GM10248 (cell line): ENCODE results near the gene PCBP4.
"Not testable (repeated sequence)": the region's sequence is repeated elsewhere in the genome, so short reads cannot be mapped to it uniquely, and the experiment has no call there.

ENCODE experiments used
- CTCF ChIA-PET: fragments of 300-600 bp; sonication (Branson Sonifier 250); formaldehyde crosslinking; extraction: SDS; loops from one replicate; lab custom pipeline; 2021; ENCODE audit warnings: antibody characterized with exemption; lab: Yijun Ruan, JAX
- POLR2A ChIA-PET: fragments of 350-650 bp; sonication (Branson Sonifier 250); formaldehyde crosslinking; extraction: SDS; loops from one replicate; lab custom pipeline; 2020; ENCODE audit warnings: antibody characterized with exemption; lab: Yijun Ruan, JAX
- DNase-seq: peaks from one replicate; pipeline ENCODE4 v3.0.0; 2012; ENCODE audit errors: extremely low spot score
- TF ChIP-seq, protein P1 (sequence below): IDR thresholded peaks from 2 replicates; pipeline ENCODE4 v1.5.1; 2012; ENCODE audit warnings: mild to moderate bottlenecking, low read depth; ENCODE audit errors: extremely low read depth, missing control alignments, control extremely low read depth

PCBP4 gene

DNA sequence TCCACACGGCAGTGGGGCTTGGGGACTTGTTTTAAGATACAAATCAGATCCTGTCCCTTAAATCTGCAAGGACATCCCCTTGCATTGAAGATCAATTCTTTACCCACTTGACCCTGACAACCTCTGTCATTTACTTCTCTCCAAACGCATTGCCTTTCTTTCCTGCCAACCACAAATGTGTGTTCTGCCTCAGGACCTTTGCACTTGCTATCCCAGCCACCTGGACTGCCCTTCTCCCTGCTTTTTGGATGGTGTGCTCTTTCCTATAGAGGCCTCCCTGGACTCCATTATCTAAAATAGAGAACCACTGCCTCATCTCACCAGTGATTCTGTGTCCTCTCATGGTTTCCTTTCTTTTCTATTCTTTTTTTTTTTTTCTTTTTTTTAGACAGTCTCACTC is 29.9 kb upstream of the PCBP4 start:
- DNase-seq: no peak
- CTCF ChIA-PET: interaction anchor here (1.0 to 1.7 kb wide), 3 partner anchors 88 to 149 kb away, joined by 4 to 7 read pairs (median 4); no protein-coding TSS in a partner anchor
- TF ChIP-seq, protein P1, sequence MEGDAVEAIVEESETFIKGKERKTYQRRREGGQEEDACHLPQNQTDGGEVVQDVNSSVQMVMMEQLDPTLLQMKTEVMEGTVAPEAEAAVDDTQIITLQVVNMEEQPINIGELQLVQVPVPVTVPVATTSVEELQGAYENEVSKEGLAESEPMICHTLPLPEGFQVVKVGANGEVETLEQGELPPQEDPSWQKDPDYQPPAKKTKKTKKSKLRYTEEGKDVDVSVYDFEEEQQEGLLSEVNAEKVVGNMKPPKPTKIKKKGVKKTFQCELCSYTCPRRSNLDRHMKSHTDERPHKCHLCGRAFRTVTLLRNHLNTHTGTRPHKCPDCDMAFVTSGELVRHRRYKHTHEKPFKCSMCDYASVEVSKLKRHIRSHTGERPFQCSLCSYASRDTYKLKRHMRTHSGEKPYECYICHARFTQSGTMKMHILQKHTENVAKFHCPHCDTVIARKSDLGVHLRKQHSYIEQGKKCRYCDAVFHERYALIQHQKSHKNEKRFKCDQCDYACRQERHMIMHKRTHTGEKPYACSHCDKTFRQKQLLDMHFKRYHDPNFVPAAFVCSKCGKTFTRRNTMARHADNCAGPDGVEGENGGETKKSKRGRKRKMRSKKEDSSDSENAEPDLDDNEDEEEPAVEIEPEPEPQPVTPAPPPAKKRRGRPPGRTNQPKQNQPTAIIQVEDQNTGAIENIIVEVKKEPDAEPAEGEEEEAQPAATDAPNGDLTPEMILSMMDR: no peak
- POLR2A ChIA-PET: no interaction called here

DNA sequence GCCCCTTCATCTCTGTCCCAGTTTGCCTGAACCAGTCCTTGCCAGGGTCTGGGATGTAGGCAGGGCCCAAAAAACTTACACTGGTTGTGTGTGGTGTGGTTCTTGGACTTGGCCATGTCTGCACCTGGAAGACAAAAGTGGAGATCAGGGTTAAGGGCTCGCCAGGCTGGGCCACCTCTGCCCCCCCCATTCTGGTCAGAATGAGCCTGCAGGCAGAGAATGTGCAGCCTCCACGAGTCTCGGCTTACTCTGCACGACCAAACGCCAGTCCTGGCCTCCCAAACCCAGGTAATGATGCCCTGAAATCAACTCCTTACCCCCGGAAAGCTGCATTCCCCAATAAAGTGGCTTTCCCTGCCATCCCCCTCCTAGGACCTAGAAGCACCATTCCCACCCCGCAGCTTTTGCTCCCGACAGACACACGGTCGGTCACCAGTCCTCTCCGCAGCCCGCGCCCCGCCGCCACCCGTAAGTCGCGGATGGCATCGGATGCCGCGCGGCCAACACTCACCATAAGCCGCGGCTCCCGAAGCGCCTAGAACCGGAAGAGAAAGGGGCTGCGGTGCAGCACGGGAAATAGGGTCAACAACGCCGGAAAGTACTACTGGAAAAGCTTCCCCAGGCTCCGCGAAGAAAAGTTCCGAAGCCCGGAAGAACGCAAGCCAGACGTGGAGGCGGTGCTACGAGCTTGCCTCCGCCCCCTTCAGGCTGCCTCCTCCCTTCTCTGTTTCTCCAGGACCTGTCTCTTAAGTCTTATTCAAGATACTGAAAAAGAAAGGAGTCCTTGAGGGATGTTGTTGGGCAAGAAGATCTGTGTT is 28.3 kb upstream of the PCBP4 start, which contains the start of gene RPL29:
TSS of gene RPL29 (minus strand) at position 550 of the 818 bp plus-strand sequence. CDS start at position 116, 434 bp downstream.
- CTCF ChIA-PET: interaction anchor here (0.6 to 4.3 kb wide), 9 partner anchors 9 to 127 kb away, joined by 3 to 19 read pairs (median 7); partner anchors contain the start of genes ABHD14A, ABHD14B, ACY1 and RRP9
- TF ChIP-seq, protein P1: no peak
- peak; percentile 94 for DNase-seq
- POLR2A ChIA-PET: interaction anchor here (0.5 to 1.4 kb wide), 13 partner anchors 9 to 1947 kb away, joined by 3 to 16 read pairs (median 5); partner anchors contain the start of genes ABHD14B, ACY1 and POC1A

DNA sequence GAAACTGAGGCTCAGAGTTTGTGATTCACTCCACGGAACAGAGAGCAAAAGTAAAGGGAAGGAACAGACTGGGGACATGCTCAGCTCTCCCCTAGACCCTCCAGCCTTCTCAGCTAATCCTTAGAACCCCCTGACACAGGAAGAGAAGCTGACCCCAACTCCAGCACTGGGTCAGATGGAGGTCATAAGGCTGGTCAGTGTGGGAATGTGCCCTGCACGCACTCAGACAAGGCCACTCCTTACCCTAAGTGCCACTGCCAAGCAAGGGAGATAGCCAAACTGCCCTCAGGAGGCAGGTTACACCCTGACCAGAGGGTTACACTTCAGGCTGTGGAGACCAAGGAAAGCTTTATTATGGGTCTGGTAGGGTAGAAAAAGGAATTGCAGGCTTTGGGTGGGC is 27.3 kb upstream of the PCBP4 start:
- TF ChIP-seq, protein P1: no peak
- ChIA-PET POLR2A (interaction anchor here (3.4 kb wide), 1 partner anchor 11 kb away, joined by 30 read pairs; the partner anchor contains the start of gene ACY1), CTCF (interaction anchor here (0.6 to 4.3 kb wide), 7 partner anchors 10 to 226 kb away, joined by 3 to 19 read pairs (median 7); partner anchors contain the start of genes ABHD14A, ABHD14B, ACY1 and RRP9)
- no peak for DNase-seq

DNA sequence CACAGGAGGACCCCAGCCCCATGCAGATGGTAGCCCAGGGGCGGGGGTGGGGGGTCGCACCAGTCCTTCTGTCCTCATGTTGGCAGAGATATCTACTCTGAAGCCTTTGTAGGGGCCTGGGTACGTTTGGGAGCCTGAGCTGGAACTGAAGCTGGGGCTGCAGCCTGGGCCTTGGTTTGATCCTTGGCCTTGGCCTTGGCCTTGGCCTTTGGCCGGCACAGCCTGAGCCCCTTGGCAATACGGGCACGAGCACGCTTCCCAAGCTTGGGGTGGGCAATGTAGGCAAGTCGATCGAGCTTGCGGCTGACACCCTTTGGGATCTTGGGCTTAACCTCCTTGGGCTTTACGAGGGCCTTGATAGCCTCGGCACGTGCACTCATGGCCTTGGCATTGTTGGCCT is 26.4 kb upstream of the PCBP4 start:
- ChIA-PET CTCF (interaction anchor here (2.8 to 4.3 kb wide), 5 partner anchors 9 to 60 kb away, joined by 12 to 22 read pairs (median 19); partner anchors contain the start of genes ABHD14A, ABHD14B, ACY1 and PARP3), POLR2A (interaction anchor here (3.4 kb wide), 1 partner anchor 10 kb away, joined by 30 read pairs; the partner anchor contains the start of gene ACY1)
- not testable (repeated sequence) for DNase-seq

DNA sequence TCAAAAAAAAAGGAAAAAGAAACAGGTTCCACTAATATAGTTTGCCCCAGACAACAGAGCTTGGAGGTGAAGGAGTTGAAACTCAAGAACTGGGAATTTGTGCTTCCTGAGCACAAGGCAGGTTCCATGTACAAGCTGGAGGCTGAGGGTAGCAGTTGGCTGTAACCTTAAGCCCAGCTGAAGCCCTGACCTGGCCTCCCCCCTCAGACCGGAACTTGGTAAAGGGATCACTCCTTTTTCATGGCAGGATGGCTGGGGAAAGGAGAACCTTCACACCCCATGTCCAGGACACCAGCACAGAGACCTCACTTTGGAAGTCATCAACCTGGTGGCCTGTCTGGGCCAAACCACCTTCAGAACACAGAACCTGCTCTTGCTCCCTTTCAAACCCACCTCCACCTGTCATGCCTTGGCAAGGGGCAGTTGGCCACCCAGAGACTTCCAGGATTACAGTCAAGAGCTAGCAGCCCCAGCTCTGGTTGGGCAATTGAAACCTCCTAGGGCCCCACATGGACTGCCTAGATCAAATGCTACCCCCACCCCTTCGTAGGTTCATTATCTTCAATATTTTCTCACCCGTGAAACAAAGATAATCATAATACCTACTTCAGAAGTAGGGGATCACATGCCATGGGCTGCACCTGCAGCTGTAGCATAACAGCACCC is 24.9 kb upstream of the PCBP4 start:
- no peak for DNase-seq
- TF ChIP-seq, protein P1: no peak
- ChIA-PET CTCF (interaction anchor here (1.0 to 4.3 kb wide), 6 partner anchors 10 to 233 kb away, joined by 3 to 22 read pairs (median 16); partner anchors contain the start of genes ABHD14A, ABHD14B, ACY1 and PARP3), POLR2A (interaction anchor here (0.6 to 3.4 kb wide), 3 partner anchors 9 to 49 kb away, joined by 3 to 30 read pairs (median 3); partner anchors contain the start of genes ABHD14B and ACY1)

DNA sequence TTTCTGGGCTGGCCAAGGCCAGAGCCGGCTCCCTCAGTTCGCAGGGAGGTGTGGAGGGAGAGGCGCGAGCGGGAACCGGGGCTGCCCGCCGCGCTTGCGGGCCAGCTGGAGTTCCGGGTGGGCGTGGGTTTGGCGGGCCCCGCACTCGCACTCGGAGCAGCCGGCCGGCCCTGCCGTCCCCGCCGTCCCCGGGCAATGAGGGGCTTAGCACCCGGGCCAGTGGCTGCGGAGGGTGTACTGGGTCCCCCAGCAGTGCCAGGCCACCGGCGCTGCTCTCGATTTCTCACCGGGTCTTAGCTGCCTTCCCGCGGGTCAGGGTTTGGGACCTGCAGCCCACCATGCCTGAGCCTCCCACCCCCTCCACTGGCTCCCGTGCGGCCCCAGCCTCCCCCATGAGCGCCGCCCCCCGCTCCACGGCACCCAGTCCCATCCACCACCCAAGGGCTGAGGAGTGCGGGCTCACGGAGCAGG is 23.3 kb upstream of the PCBP4 start:
- DNase-seq: not testable (repeated sequence)
- CTCF ChIA-PET: interaction anchor here (3.2 to 3.3 kb wide), 2 partner anchors 12 to 49 kb away, joined by 12 to 22 read pairs; partner anchors contain the start of genes PARP3 and RRP9
- POLR2A ChIA-PET: interaction anchor here (0.7 to 0.9 kb wide), 3 partner anchors 8 to 68 kb away, joined by 3 to 4 read pairs (median 3); no protein-coding TSS in a partner anchor
